SK-N-SH treated with all-trans-retinoic acid at 6 μM for 48 hours (cell line): ENCODE data around the gene SLC26A9.

Experiments used
- ATAC-seq: fragments of 200-7000 bp; cut with Tn5 transposase; 3 replicates; pipeline ENCODE4 v1.9.1; 2020; ENCODE audit warnings: mild to moderate bottlenecking, moderate library complexity
- ARNTL ChIP-seq: fragments of 450-650 bp; formaldehyde crosslinking; IDR thresholded peaks from 2 replicates; pipeline ENCODE4 v1.5.0; 2020; ENCODE audit warnings: low read depth, mild to moderate bottlenecking, moderate library complexity, borderline replicate concordance
- CREB5 ChIP-seq: fragments of 250-450 bp; sonication (Bioruptor Pico); IDR thresholded peaks from 2 replicates; pipeline ENCODE4 v1.5.1; 2020; ENCODE audit warnings: low read depth, mild to moderate bottlenecking, moderate library complexity
- CSDC2 ChIP-seq: fragments of 250-450 bp; sonication (Bioruptor Pico); IDR thresholded peaks from 2 replicates; pipeline ENCODE4 v1.5.0; 2020; ENCODE audit warnings: mild to moderate bottlenecking, moderate library complexity
- CSRNP3 ChIP-seq: fragments of 250-450 bp; sonication (Bioruptor Pico); IDR thresholded peaks from 2 replicates; pipeline ENCODE4 v1.5.1; 2021; ENCODE audit warnings: mild to moderate bottlenecking, moderate library complexity
- ESRRG ChIP-seq: fragments of 250-450 bp; sonication (Bioruptor Pico); IDR thresholded peaks from 2 replicates; pipeline ENCODE4 v1.6.1; 2021; ENCODE audit warnings: mild to moderate bottlenecking
- GLIS3 ChIP-seq: fragments of 250-450 bp; sonication (Bioruptor Pico); IDR thresholded peaks from 2 replicates; pipeline ENCODE4 v1.5.0; 2020; ENCODE audit warnings: mild to moderate bottlenecking, moderate library complexity
- OSR1 ChIP-seq: fragments of 250-450 bp; sonication (Bioruptor Pico); IDR thresholded peaks from 2 replicates; pipeline ENCODE4 v1.8.0; 2022; ENCODE audit warnings: moderate library complexity, mild to moderate bottlenecking, inconsistent platforms
- PATZ1 ChIP-seq: fragments of 250-450 bp; sonication (Bioruptor Pico); IDR thresholded peaks from 2 replicates; pipeline ENCODE4 v1.8.0; 2020; ENCODE audit warnings: mild to moderate bottlenecking, moderate library complexity, borderline replicate concordance
- POU6F1 ChIP-seq: fragments of 250-450 bp; sonication (Bioruptor Pico); IDR thresholded peaks from 2 replicates; pipeline ENCODE4 v1.8.0; 2021; ENCODE audit warnings: low read depth, mild to moderate bottlenecking, moderate library complexity, borderline replicate concordance
- PPARA ChIP-seq: fragments of 250-450 bp; sonication (Bioruptor Pico); IDR thresholded peaks from 2 replicates; pipeline ENCODE4 v1.5.0; 2020; ENCODE audit warnings: mild to moderate bottlenecking, borderline replicate concordance
- SNAI2 ChIP-seq: fragments of 250-450 bp; sonication (Bioruptor Pico); IDR thresholded peaks from 2 replicates; pipeline ENCODE4 v1.5.0; 2020; ENCODE audit warnings: mild to moderate bottlenecking, moderate library complexity
- TCF4 ChIP-seq: fragments of 250-450 bp; sonication (Bioruptor Pico); IDR thresholded peaks from 2 replicates; pipeline ENCODE4 v1.8.0; 2021; ENCODE audit warnings: mild to moderate bottlenecking, moderate library complexity, borderline replicate concordance
- TOX ChIP-seq: fragments of 250-450 bp; sonication (Bioruptor Pico); IDR thresholded peaks from 2 replicates; pipeline ENCODE4 v1.8.0; 2021; ENCODE audit warnings: mild to moderate bottlenecking, moderate library complexity, borderline replicate concordance
- TSHZ2 ChIP-seq: fragments of 250-450 bp; sonication (Bioruptor Pico); IDR thresholded peaks from 2 replicates; pipeline ENCODE4 v1.5.0; 2020; ENCODE audit warnings: mild to moderate bottlenecking, moderate library complexity
- ZC3H10 ChIP-seq: fragments of 250-450 bp; sonication (Bioruptor Pico); IDR thresholded peaks from 2 replicates; pipeline ENCODE4 v1.5.1; 2021; ENCODE audit warnings: mild to moderate bottlenecking, moderate library complexity
- ZFP3 ChIP-seq: fragments of 250-450 bp; sonication (Bioruptor Pico); IDR thresholded peaks from 2 replicates; pipeline ENCODE4 v1.5.0; 2020; ENCODE audit warnings: mild to moderate bottlenecking, moderate library complexity
- ZFP30 ChIP-seq: fragments of 450-650 bp; formaldehyde crosslinking; IDR thresholded peaks from 2 replicates; pipeline ENCODE4 v1.5.0; 2022; ENCODE audit warnings: mild to moderate bottlenecking, moderate library complexity
- ZNF565 ChIP-seq: fragments of 450-650 bp; formaldehyde crosslinking; conservative IDR thresholded peaks from 2 replicates; pipeline ENCODE4 v1.5.0; 2020; ENCODE audit warnings: low read depth, mild to moderate bottlenecking, moderate library complexity
- ZNF70 ChIP-seq: fragments of 450-650 bp; formaldehyde crosslinking; IDR thresholded peaks from 2 replicates; pipeline ENCODE4 v1.5.0; 2020; ENCODE audit warnings: mild to moderate bottlenecking, moderate library complexity

The SLC26A9 gene

GRCh38 chr1:205986861-205987260 is 43.6 kb upstream of the SLC26A9 start (continued):
- TF ChIP-seq PATZ1 (CRISPR knock-in tag), result peak; percentile 67; the same call in 1 of the 2 replicates
- no peak for TF ChIP-seq PPARA (CRISPR knock-in tag)

GRCh38 chr1:205986292-205986691 is 43.0 kb upstream of the SLC26A9 start:
- ATAC-seq, result peak; percentile 20
- TF ChIP-seq GLIS3 (CRISPR knock-in tag) (no peak), SNAI2 (CRISPR knock-in tag) (no peak), CSDC2 (CRISPR knock-in tag) (no peak), TSHZ2 (CRISPR knock-in tag) (no peak), CSRNP3 (no peak), CREB5 (no peak), OSR1 (CRISPR knock-in tag) (no peak)

- ATAC-seq, result no peak
- TF ChIP-seq CSRNP3 (no peak), POU6F1 (CRISPR knock-in tag) (no peak)
- TF ChIP-seq, all 23 proteins: peak for 0
These were observed 42.2 kb upstream of the SLC26A9 start for GRCh38 chr1:205985330-205986005.

- TF ChIP-seq ESRRG (CRISPR knock-in tag) (no peak), ARNTL (no peak), ZFP30 (CRISPR knock-in tag) (no peak), SNAI2 (CRISPR knock-in tag) (no peak), OSR1 (CRISPR knock-in tag) (no peak), ZFP3 (CRISPR knock-in tag) (no peak), CREB5 (no peak), ZNF70 (no peak), TOX (CRISPR knock-in tag) (no peak), TSHZ2 (CRISPR knock-in tag) (no peak), CSDC2 (CRISPR knock-in tag) (no peak), ZNF565 (CRISPR knock-in tag) (no peak), TCF4 (CRISPR knock-in tag) (no peak), ZC3H10 (no peak)
- ATAC-seq, result peak; percentile 97
These were observed 40.9 kb upstream of the SLC26A9 start for GRCh38 chr1:205983925-205984725.
